HFF-Myc (cell line): ENCODE data around the gene HPCAL1.

Experiments
- DNase-seq: peaks from one replicate; pipeline ENCODE4 v3.0.0-alpha.2; 2011; ENCODE audit warnings: low read depth; ENCODE audit errors: extremely low read depth
- H3K4me3 ChIP-seq: replicated peaks from 2 replicates; pipeline ENCODE4 v1.5.1; 2011; ENCODE audit warnings: low read depth, mild to moderate bottlenecking, control low read depth, low read length
- TF ChIP-seq, protein P1 (sequence below): IDR thresholded peaks from 2 replicates; pipeline ENCODE4 v1.5.1; 2012; ENCODE audit warnings: mild to moderate bottlenecking, low read depth, low read length, control low read depth; ENCODE audit errors: missing control alignments

The HPCAL1 gene

DNA sequence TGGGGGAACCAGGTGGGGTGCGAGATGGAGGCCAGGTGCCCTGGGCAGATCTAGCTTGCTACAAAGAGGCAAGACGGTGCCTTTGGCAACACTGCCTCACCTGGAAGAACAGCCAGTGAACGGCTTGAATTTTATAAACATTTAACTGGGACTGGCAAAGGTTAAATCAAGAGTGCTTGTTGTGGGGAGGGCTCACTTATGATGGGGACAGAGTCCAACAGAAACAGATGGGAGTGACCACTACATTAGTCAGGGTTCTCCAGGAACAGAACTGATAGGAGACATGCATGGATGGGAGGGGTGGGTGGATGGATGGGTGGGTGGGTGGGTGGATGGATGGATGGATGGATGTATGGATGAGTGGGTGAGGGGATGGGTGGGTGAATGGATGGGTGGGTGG lies 126.2 kb downstream of the HPCAL1 start:
- TF ChIP-seq, protein P1, sequence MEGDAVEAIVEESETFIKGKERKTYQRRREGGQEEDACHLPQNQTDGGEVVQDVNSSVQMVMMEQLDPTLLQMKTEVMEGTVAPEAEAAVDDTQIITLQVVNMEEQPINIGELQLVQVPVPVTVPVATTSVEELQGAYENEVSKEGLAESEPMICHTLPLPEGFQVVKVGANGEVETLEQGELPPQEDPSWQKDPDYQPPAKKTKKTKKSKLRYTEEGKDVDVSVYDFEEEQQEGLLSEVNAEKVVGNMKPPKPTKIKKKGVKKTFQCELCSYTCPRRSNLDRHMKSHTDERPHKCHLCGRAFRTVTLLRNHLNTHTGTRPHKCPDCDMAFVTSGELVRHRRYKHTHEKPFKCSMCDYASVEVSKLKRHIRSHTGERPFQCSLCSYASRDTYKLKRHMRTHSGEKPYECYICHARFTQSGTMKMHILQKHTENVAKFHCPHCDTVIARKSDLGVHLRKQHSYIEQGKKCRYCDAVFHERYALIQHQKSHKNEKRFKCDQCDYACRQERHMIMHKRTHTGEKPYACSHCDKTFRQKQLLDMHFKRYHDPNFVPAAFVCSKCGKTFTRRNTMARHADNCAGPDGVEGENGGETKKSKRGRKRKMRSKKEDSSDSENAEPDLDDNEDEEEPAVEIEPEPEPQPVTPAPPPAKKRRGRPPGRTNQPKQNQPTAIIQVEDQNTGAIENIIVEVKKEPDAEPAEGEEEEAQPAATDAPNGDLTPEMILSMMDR: no peak
- DNase-seq: no peak
- H3K4me3 ChIP-seq: no peak overlapping the region

DNA sequence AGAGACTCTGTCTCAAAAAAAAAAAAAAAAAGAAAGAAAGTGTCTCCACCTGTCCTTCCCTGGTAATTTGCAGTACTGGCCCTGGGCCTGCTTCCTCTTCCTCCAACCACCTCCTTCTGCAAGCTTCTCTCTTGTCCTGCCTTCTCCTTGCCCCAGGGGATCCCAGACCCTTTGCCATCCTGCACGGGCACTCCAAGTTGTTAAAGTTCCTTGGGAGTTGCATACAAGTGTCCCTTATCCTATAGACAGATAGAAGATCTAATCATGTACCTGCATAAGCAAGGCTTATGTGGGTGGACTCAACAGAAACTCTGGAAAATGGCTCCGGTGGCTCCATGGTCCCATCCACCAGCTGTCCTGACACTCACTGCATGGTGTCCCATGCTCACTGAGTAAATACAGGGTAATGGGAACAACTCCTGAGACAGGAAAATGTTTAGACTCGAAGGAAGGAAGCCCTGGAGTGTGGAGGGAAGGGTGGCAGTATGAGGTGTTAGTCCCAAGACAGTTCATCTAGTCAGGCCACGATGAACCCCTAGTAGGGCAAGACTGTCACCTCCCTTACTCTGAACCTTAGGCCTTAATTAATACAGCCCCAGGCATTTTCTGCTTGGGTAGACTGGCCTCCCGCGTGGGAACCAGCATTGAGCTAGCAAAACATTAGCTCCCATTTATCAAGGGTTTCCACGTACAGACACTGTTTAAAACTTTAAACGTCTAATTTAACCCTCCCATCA lies 128.3 kb downstream of the HPCAL1 start:
- no peak overlapping the region for H3K4me3 ChIP-seq
- TF ChIP-seq, protein P1: no peak
- DNase-seq: no peak

DNA sequence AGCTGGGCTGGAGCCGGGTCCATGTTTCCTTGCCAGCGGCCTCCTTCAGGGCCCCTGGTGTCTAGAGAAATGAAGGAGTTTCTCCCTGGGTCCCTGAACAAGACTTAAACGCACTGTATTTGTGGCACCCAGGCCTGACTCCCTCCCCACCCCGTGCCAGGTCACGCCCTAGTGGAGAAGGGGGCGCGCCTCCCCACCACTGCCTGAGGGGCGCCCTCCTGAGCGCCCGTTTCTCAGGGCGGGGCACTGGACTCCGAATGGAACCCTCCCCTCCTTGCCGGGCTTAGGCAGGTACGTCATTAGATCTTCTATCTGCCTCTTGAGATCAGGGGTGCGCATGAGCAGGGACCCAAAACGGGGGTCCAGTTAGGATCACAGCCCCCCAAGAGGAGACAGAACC lies 129.1 kb downstream of the HPCAL1 start:
- TF ChIP-seq, protein P1: no peak
- DNase-seq: no peak
- no peak overlapping the region for H3K4me3 ChIP-seq

DNA sequence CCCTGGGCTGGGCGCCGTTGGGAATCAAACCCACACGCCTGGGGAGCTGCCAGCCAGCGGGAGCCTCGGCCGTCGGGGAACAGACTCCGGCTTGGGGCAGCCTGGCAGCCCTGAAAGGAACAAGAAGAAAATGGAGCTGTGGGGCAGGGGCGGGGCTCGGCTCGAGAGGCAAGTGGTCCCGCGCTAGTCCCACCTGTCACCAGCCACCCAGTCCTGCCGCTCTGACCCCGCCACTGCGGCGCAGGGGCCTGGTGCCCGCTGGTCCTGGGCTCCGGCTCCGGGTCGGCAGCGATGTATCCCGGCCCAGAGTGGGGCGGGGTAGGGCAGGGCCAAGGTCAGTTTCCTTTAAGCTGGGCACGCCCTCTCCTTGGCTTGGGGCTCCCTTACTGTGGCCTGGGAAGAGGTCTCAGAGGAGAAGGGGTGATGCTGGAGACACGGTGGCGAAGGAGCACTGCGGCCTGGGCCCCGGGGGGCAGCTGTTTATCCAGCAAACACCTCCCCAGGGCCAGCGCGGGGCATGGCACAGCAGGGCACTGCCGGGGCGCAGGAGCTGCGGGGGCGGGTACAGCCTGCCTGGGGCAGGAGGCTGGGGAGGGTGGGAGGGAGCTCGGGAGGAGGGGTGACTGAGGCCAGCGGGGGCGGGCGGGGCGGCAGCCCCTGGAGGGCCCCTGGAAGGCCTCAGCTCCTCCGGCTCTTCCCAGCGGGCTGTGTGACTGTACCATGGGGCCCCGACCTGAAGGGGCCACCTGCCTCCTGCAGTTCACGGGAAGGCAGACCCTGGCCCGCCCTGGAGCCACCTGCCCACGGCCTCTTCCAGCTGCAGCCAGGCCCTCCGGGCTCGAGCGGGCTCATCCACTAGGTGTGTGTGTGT lies 129.8 kb downstream of the HPCAL1 start:
- TF ChIP-seq, protein P1: no peak
- no peak for DNase-seq
- no peak overlapping the region for H3K4me3 ChIP-seq

DNA sequence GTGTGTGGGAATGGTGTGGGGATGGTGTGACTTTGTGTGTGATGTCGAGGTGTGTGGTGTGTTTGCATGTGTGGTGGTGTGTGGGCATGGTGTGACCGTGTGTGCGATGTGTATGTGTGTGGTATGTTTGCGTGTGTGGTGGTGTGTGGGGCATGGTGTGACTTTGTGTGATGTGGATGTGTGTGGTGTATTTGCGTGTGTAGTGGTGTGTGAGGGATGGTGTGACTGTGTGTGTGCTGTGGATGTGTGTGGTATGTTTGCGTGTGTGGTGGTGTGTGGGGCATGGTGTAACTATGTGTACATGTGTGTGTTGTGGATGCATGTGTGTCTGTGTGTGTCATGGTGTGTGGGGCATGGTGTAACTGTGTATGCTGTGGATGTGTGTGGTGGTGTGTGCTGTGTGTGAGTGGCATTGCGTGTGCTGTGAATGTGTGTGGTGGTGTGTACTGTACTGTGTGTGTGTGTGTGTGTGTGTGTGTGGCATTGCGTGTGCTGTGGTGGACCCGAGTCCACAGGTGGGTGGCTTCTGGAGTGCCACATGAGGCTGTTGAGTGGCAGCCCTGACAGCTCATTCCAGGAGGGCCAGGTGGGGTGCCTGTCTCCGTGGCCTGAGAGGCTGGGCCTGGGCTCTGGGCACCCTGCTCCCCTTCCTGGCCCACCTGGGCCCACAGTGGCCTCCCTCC lies 130.7 kb downstream of the HPCAL1 start:
- H3K4me3 ChIP-seq: no peak overlapping the region
- DNase-seq: no peak
- TF ChIP-seq, protein P1: no peak

DNA sequence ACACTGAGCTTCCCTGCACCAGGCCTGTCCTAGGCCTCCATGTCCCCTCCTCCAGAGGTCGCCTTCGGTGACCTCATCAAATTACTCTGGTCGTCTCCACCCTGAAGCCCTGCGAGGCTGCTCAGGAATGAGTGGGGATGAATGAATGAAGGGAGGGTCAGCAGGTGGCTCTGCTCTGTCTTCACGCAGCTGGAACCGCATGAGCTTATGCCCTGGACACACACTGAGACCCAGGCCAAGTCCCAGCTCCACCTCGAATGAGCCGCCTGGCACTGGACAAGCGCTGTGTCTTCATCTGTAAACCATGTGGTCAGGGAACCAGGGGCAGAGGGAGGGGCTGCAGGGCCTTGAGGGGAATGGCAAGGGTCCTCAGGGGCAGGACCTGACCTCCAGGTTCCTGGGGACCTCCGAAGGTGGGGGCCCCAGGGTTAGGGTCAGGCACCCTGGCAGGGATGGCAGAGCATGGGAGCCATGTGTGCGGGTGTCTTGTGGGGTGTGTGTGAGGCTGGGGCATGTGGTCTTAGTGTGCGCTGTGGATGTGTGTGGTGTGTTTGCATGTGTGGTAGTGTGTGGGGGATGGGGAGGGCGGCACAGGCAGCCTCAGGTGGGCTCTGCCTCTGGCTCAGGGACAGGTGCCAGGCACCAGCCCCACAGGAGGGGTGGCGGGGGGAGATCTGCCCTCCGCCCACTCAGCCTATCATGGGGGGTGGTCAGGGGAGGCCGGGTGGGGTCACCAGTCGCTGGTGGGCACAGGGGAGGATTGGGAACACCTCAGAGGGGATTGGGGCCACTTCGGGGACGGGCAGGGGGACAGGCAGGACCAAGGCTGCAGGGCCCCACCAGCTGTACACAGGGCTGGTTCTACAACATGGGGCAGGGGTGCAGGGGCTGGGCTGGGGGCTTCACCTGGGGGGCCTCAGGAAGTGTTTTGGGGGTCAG lies 131.5 kb downstream of the HPCAL1 start:
- H3K4me3 ChIP-seq: no peak overlapping the region
- no peak for DNase-seq
- TF ChIP-seq, protein P1: no peak
